Peyer's patch (tissue), 4 donors: ENCODE data around the gene IPCEF1. TPM values are rescaled to one million over a fixed set of nuclear protein-coding genes. Genes with fewer than 3 reads are reported as not detected.

ENCODE experiments used
- DNase-seq, 3 donors: peaks; one replicate each; pipeline ENCODE4 v3.0.0-alpha.2; 2017 to 2019
- H3K27ac ChIP-seq, 4 donors: fragments of 200-600 bp; sonication (generic); one replicate each; pipeline ENCODE4 v1.5.1; 2016 to 2019
- H3K27me3 ChIP-seq, 2 donors: fragments of 200-600 bp; sonication (generic); one replicate each; pipeline ENCODE4 v1.5.1; 2019
- H3K36me3 ChIP-seq, 3 donors: fragments of 200-600 bp; sonication (generic); one replicate each; pipeline ENCODE4 v1.5.1; 2016 to 2019
- H3K4me1 ChIP-seq, 4 donors: fragments of 200-600 bp; sonication (generic); one replicate each; pipeline ENCODE4 v1.5.1; 2016 to 2019
- H3K4me3 ChIP-seq, 4 donors: fragments of 200-600 bp; sonication (generic); 1 replicate in 3 of 4; 2 replicates in 1 of 4; pipeline ENCODE4 v1.5.1; 2016 to 2019; ENCODE audit warnings: mild to moderate bottlenecking in 1 of 4
- H3K9me3 ChIP-seq, 4 donors: fragments of 200-600 bp; sonication (generic); one replicate each; pipeline ENCODE4 v1.5.1; 2016 to 2019; ENCODE audit warnings: mild to moderate bottlenecking in 1 of 4
- POLR2A ChIP-seq, 2 donors: fragments of 450-650 bp; IDR thresholded peaks; one replicate each; pipeline ENCODE4 v1.5.1; 2017; ENCODE audit warnings: antibody characterized with exemption in 2 of 2, mild to moderate bottlenecking in 2 of 2, moderate library complexity in 2 of 2
- total RNA-seq, 4 donors: library from RNA; depleted of rRNA; stranded (reverse); fragments of >200 nt; gene quantifications; one replicate each; pipeline ENCODE4 v1.1.0, GENCODE V29; 2016
- TF ChIP-seq, protein P1 (sequence below), 6 experiments: fragments of 450-650 bp in 4 of 6; fragments of 200-600 bp in 2 of 6; sonication (generic) in 1 of 6; IDR thresholded peaks; one replicate each; pipeline ENCODE4 v1.5.1; 2017 to 2019; ENCODE audit warnings: antibody characterized with exemption in 6 of 6, mild to moderate bottlenecking in 3 of 6, moderate library complexity in 1 of 6

The IPCEF1 gene
- total RNA-seq, 4 donors from 2014 or later: 2.1 to 19.8 (median 9.4) TPM

DNA sequence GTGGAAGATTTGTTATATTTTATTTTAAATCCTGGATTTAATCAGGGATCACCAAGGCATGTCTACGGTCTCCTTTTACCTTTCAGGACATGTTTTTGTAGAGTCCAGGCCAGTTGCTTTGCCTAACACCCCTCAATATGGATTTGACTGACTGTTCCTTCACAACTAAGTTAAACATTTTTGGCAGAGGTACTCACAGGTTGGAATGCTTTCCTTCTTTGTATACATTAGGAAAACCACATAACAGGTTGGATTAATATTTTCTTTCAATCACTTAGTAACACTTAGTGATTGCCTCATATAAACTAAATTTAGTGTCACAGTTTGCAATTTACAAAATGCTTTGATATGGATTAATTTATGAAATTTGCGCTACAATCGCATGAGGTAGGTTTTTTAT, 64.5 kb downstream of the IPCEF1 start:
- Histone ChIP-seq H3K27me3 (no peaks in the 10 kb centered on the region), H3K27ac (no peak overlapping the region), H3K4me3 (no peak overlapping the region), H3K4me1 (no peaks in the 10 kb centered on the region), H3K9me3 (no peaks in the 10 kb centered on the region), H3K36me3 (no peaks in the 10 kb centered on the region)
- no peak for DNase-seq
- no peak for TF ChIP-seq POLR2A (IDR thresholded peaks at IDR 0.05)
- TF ChIP-seq, protein P1, sequence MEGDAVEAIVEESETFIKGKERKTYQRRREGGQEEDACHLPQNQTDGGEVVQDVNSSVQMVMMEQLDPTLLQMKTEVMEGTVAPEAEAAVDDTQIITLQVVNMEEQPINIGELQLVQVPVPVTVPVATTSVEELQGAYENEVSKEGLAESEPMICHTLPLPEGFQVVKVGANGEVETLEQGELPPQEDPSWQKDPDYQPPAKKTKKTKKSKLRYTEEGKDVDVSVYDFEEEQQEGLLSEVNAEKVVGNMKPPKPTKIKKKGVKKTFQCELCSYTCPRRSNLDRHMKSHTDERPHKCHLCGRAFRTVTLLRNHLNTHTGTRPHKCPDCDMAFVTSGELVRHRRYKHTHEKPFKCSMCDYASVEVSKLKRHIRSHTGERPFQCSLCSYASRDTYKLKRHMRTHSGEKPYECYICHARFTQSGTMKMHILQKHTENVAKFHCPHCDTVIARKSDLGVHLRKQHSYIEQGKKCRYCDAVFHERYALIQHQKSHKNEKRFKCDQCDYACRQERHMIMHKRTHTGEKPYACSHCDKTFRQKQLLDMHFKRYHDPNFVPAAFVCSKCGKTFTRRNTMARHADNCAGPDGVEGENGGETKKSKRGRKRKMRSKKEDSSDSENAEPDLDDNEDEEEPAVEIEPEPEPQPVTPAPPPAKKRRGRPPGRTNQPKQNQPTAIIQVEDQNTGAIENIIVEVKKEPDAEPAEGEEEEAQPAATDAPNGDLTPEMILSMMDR (IDR thresholded peaks at IDR 0.05): no peak

DNA sequence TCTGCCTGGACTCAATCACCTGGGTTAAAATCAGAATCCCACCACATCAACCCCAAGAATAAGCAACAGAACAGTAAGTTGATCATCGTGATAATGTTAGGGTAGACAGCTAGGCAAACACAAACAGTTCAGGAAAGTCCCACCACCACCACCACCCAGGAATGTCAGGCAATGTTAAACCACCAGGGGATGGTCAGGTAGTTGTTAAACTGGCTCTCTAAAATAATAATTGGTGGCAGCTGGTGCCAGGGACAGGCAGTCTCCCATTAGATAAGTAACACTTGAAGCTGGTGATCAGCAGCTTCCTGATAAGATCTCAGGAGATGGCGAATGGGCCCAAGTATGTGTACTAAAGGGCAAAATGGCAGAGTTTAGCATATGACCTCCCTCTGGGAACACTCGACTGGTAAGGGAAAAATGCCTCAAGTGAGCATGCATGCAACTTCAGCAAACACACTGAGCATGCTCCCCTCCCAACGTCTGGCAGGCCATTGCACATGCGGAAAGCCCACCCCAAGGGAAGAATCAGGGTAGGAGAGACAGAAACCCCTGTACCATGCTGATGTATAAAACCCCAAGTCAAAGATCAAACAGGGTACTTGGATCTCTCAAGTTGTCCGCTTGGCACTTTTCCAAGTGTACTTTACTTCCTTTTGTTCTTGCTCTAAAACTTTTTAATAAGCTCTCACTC, 66.6 kb downstream of the IPCEF1 start:
- Histone ChIP-seq H3K27ac (no peak overlapping the region), H3K4me1 (no peaks in the 10 kb centered on the region), H3K27me3 (no peaks in the 10 kb centered on the region), H3K9me3 (no peaks in the 10 kb centered on the region), H3K36me3 (no peaks in the 10 kb centered on the region), H3K4me3 (no peak overlapping the region)
- DNase-seq: no peak
- no peak for TF ChIP-seq POLR2A (IDR thresholded peaks at IDR 0.05)
- TF ChIP-seq, protein P1 (IDR thresholded peaks at IDR 0.05): no peak

DNA sequence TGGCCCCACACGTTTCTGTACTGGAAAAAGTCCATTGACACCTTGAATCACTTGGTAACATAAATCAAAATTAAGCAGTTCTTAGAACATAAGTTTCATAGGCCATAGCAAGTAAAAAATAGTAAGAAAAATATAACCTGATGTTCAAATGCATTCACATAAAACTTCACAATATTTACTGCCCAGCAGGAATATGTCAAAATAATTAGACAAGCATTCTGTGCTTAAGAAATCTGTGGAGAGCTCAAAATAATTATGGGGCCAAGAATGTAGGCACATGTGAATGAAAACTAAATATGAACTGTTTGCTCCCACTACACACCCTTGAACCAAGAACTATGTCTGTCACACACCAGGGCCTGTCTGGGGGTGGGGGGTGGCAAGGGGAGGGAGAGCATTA, 70.8 kb downstream of the IPCEF1 start:
- no peaks in the 10 kb centered on the region for H3K9me3 ChIP-seq
- no peaks in the 10 kb centered on the region for H3K4me1 ChIP-seq
- no peaks in the 10 kb centered on the region for H3K27me3 ChIP-seq
- no peaks in the 10 kb centered on the region for H3K36me3 ChIP-seq
- no peak overlapping the region for H3K4me3 ChIP-seq
- DNase-seq: no peak
- H3K27ac ChIP-seq: no peak overlapping the region
- no peak for TF ChIP-seq POLR2A (IDR thresholded peaks at IDR 0.05)
- TF ChIP-seq, protein P1 (IDR thresholded peaks at IDR 0.05): no peak

DNA sequence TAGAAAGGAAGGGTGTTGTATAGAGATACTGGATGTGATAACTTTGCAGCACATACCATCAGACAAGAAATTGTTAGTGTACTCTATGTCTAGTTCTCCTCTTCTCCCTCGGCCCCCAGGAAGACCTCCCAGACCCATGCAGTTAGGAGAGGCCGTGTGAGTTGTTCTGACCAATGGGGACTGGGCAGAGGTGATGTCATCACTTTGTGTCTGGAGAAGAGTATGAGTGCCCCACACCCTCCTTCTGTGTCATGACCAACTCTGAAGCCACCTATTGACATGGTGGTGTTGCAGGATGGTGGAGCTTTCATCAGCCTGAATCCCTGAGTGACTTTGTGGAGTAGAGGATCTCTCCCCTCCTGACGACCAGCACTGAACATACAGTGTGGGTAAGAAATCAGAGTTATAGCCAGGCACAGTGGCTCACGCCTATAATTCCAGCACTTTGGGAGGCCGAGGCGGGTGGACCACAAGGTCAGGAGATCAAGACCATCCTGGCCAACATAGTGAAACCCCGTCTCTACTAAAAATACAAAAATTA, 72.2 kb downstream of the IPCEF1 start:
- H3K27me3 ChIP-seq: no peaks in the 10 kb centered on the region
- H3K9me3 ChIP-seq: no peaks in the 10 kb centered on the region
- DNase-seq: no peak
- TF ChIP-seq, protein P1 (IDR thresholded peaks at IDR 0.05): no peak
- TF ChIP-seq POLR2A (IDR thresholded peaks at IDR 0.05): no peak
- H3K27ac ChIP-seq: no peak overlapping the region
- H3K36me3 ChIP-seq: no peaks in the 10 kb centered on the region
- no peak overlapping the region for H3K4me3 ChIP-seq
- no peaks in the 10 kb centered on the region for H3K4me1 ChIP-seq

DNA sequence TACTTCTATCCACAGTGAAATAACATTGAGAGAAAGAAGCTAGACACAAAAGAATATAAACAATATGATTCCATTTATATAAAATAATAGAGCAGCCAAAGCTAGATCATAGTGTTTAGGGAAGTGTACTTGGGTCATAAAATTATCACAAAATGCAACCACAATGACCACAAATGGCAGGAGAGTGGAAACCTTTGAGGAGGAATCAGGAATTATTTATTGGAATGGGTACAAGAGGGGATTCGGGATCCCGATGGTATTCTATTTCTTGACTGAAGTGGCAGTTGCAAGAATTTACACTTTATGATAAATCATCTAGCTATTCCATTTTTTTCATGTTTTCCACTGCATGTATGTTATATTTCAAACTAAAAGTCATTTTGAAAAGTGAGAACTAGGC, 76.1 kb downstream of the IPCEF1 start:
- Histone ChIP-seq H3K4me1 (no peaks in the 10 kb centered on the region), H3K36me3 (no peaks in the 10 kb centered on the region), H3K27me3 (no peaks in the 10 kb centered on the region), H3K9me3 (no peaks in the 10 kb centered on the region), H3K27ac (no peak overlapping the region), H3K4me3 (no peak overlapping the region)
- DNase-seq: no peak
- no peak for TF ChIP-seq POLR2A (IDR thresholded peaks at IDR 0.05)
- TF ChIP-seq, protein P1 (IDR thresholded peaks at IDR 0.05): no peak
